ENCODE measurements around the gene TAMM41.
"Not testable (repeated sequence)": the region's sequence is repeated elsewhere in the genome, so short reads cannot be mapped to it uniquely, and the experiment has no call there.

The TAMM41 gene

GRCh38 chr3:11846281-11847266 is at the start of gene TAMM41:
Gene TAMM41, minus strand, starts transcription at chr3:11846885. Its CDS starts 249 bp downstream, at chr3:11846636.
- DNase-seq (ENCODE audit: low read depth) = peak; percentile 89

- no peak for DNase-seq (ENCODE audit: low read depth)
These were observed 32.2 kb upstream of the TAMM41 start for GRCh38 chr3:11878837-11879236.

GRCh38 chr3:11874707-11875106 is 28.0 kb upstream of the TAMM41 start:
- not testable (repeated sequence) for DNase-seq (ENCODE audit: low read depth)

GRCh38 chr3:11863739-11864138 is 17.1 kb upstream of the TAMM41 start:
- DNase-seq (ENCODE audit: low read depth) = not testable (repeated sequence)

GRCh38 chr3:11862584-11862983 is 15.9 kb upstream of the TAMM41 start:
- not testable (repeated sequence) for DNase-seq (ENCODE audit: low read depth)

GRCh38 chr3:11862145-11862544 is 15.5 kb upstream of the TAMM41 start:
- not testable (repeated sequence) for DNase-seq (ENCODE audit: low read depth)

- DNase-seq (ENCODE audit: low read depth) = not testable (repeated sequence)
These were observed 13.5 kb upstream of the TAMM41 start for GRCh38 chr3:11860213-11860612.

- DNase-seq (ENCODE audit: low read depth) = no peak
These were observed 6.8 kb upstream of the TAMM41 start for GRCh38 chr3:11853450-11853849.

GRCh38 chr3:11850003-11850402 is 3.3 kb upstream of the TAMM41 start:
- no peak for DNase-seq (ENCODE audit: low read depth)

- no peak for DNase-seq (ENCODE audit: low read depth)
These were observed 922 bp upstream of the TAMM41 start for GRCh38 chr3:11847607-11848006.

GRCh38 chr3:11845651-11846050 is 1.0 kb downstream of the TAMM41 start:
- peak; percentile 11 for DNase-seq (ENCODE audit: low read depth)

GRCh38 chr3:11844891-11845290 is 1.8 kb downstream of the TAMM41 start:
- DNase-seq (ENCODE audit: low read depth) = no peak

GRCh38 chr3:11835028-11835639 is 11.6 kb downstream of the TAMM41 start:
- peak; percentile 48 for DNase-seq (ENCODE audit: low read depth)

- DNase-seq (ENCODE audit: low read depth) = no peak
These were observed 13.4 kb downstream of the TAMM41 start for GRCh38 chr3:11832981-11833905.

- DNase-seq (ENCODE audit: low read depth) = no peak
These were observed 17.3 kb downstream of the TAMM41 start for GRCh38 chr3:11829416-11829815.

GRCh38 chr3:11826628-11827265 is 19.9 kb downstream of the TAMM41 start:
- peak; percentile 4 for DNase-seq (ENCODE audit: low read depth)

- DNase-seq (ENCODE audit: low read depth) = no peak
These were observed 21.4 kb downstream of the TAMM41 start for GRCh38 chr3:11825301-11825700.

- peak; percentile 55 for DNase-seq (ENCODE audit: low read depth)
These were observed 26.1 kb downstream of the TAMM41 start for GRCh38 chr3:11820531-11821041.

GRCh38 chr3:11819146-11819689 is 27.5 kb downstream of the TAMM41 start:
- DNase-seq (ENCODE audit: low read depth) = no peak

GRCh38 chr3:11818033-11818432 is 28.7 kb downstream of the TAMM41 start:
- peak; percentile 74 for DNase-seq (ENCODE audit: low read depth)

GRCh38 chr3:11815111-11815510 is 31.6 kb downstream of the TAMM41 start:
- DNase-seq (ENCODE audit: low read depth) = no peak
